ENCODE data around the gene BFSP1. TPM values are rescaled to one million over a fixed set of nuclear protein-coding genes. Genes with fewer than 3 reads are reported as not detected.
A peak's percentile ranks its signal among the peaks of the same experiment; 100 is the strongest.

Gene BFSP1
- total RNA-seq (2014; rRNA removed; shearing (Covaris generic)) (4.9 and 5.0 TPM in 2 replicates), polyA plus RNA-seq (2016; fragmentation: Nextera tagmentation; extraction: Ambion mirVana) (2.7 and 3.1 TPM in 2 replicates)
- long read RNA-seq, partial matches to known transcripts, result 0 of 4 reads
- long read RNA-seq, other reads (novel, unspliced or antisense), result 1 of 4 reads

DNA sequence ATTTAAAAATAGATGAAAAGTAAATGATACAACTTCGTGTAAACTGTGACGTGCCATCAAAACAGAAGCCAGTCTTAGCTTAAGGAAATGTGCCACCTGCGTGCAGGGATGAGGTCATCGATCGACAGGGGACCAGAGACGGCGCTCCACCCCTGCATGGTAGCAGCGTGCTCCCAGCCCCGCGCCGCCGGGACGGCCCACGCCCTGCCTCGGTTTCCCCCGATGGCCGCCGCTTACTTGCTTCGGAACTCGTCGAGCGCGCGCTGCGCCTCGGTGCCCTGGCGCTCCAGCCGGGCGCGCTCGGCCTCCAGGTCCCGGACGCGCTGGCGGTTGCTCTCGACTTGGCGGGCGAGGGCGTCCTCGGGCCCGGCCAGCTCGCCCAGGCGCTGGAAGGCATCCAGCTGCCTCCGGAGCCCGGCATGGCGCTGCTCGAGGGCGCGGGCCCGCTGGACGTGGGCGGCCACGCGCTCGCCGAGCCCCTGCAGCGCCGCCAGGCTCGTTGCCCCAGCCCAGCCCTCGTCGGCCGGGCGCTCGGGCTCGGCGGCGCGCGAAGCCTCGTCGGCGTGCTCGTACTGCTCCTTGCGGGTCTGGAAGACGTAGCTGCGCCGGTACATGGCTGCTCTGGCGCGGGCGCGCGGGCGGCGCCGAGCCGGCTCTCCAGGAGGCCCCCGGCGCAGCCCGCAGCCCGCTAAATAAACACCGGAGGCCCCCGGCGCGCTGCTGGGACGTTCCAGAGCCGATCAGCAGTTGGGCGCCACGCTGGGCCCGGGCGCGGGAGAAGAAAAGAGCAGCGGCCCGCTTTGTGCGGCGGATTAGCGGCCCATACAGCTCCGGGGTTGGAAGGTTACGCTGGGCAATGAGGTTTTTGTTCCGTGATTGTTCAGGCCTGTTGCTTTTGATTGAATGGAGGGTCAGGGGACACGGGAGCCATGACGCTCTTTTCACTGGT is at the start of gene BFSP1:
BFSP1 (minus strand) TSS at position 664 of the 949 bp plus-strand sequence; CDS start at position 614, 50 bp downstream.
- Histone ChIP-seq H3K4me2 (peak within 1 kb of the TSS; percentile 76), H3F3A (replicated peaks; ENCODE audit: low read depth) (peaks cover 11% of the 10 kb centered on the region), H3K79me2 (replicated peaks; ENCODE audit: insufficient read depth) (no peaks in the 10 kb centered on the region), H3K27me3 (ENCODE audit: insufficient read depth) (peaks cover 23% of the 10 kb centered on the region), H3K27ac (ENCODE audit: low read depth) (0 out of 2 replicates have a peak within 1 kb of the TSS, but pooled peaks have one; percentile 7), H3K9me2 (ENCODE audit: insufficient read depth) (no peaks in the 10 kb centered on the region), H3K4me1 (ENCODE audit: insufficient read depth) (peaks cover 16% of the 10 kb centered on the region), H3K4me3 (peak within 1 kb of the TSS; percentile 56), H3K36me3 (ENCODE audit: insufficient read depth) (no peaks in the 10 kb centered on the region), H4K20me1 (replicated peaks; ENCODE audit: insufficient read depth) (no peaks in the 10 kb centered on the region), H2AFZ (peak within 1 kb of the TSS; percentile 25; the same call in 1 of the 2 replicates)
- Mint-ChIP-seq H3K27me3 (ENCODE audit: insufficient read depth, low read depth, poor library complexity) (peaks cover 10% of the 10 kb centered on the region), H3K9me3 (no peaks in the 10 kb centered on the region; the same call in 2 of the 3 replicates), H3K4me3 (peak within 1 kb of the TSS; percentile 86), H3K36me3 (ENCODE audit: low read depth) (no peaks in the 10 kb centered on the region), H3K27ac (peak within 1 kb of the TSS; percentile 88), H3K4me1 (peaks cover 14% of the 10 kb centered on the region)
- DNase-seq (ENCODE audit: low spot score), result peak; percentile 88
- peak; percentile 89 for ATAC-seq
- TF ChIP-seq ZNF331 (CRISPR knock-in tag; IDR thresholded peaks at IDR 0.05; ENCODE audit: low read depth), result no peak
- TF ChIP-seq POLR2AphosphoS5 (IDR thresholded peaks at IDR 0.05; ENCODE audit: low read depth), result peak; percentile 35; the same call in 1 of the 2 replicates
- TF ChIP-seq JUNB (IDR thresholded peaks at IDR 0.05; ENCODE audit: unreplicated experiment), result no peak
- TF ChIP-seq, protein P1, sequence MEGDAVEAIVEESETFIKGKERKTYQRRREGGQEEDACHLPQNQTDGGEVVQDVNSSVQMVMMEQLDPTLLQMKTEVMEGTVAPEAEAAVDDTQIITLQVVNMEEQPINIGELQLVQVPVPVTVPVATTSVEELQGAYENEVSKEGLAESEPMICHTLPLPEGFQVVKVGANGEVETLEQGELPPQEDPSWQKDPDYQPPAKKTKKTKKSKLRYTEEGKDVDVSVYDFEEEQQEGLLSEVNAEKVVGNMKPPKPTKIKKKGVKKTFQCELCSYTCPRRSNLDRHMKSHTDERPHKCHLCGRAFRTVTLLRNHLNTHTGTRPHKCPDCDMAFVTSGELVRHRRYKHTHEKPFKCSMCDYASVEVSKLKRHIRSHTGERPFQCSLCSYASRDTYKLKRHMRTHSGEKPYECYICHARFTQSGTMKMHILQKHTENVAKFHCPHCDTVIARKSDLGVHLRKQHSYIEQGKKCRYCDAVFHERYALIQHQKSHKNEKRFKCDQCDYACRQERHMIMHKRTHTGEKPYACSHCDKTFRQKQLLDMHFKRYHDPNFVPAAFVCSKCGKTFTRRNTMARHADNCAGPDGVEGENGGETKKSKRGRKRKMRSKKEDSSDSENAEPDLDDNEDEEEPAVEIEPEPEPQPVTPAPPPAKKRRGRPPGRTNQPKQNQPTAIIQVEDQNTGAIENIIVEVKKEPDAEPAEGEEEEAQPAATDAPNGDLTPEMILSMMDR (conservative IDR thresholded peaks at IDR 0.05; ENCODE audit: low read depth in 2 of 2), result no peak
- no peak for TF ChIP-seq NANOG (IDR thresholded peaks at IDR 0.05; ENCODE audit: borderline replicate concordance)
- no peak for TF ChIP-seq ZNF114 (CRISPR knock-in tag; IDR thresholded peaks at IDR 0.05)
- peak; percentile 23; the same call in 1 of the 2 replicates for TF ChIP-seq CREB1 (CRISPR knock-in tag; IDR thresholded peaks at IDR 0.05; ENCODE audit: low read depth)
- TF ChIP-seq EZH2 (IDR thresholded peaks at IDR 0.05; ENCODE audit: low read depth, unreplicated experiment), result no peak
- TF ChIP-seq, protein P2, sequence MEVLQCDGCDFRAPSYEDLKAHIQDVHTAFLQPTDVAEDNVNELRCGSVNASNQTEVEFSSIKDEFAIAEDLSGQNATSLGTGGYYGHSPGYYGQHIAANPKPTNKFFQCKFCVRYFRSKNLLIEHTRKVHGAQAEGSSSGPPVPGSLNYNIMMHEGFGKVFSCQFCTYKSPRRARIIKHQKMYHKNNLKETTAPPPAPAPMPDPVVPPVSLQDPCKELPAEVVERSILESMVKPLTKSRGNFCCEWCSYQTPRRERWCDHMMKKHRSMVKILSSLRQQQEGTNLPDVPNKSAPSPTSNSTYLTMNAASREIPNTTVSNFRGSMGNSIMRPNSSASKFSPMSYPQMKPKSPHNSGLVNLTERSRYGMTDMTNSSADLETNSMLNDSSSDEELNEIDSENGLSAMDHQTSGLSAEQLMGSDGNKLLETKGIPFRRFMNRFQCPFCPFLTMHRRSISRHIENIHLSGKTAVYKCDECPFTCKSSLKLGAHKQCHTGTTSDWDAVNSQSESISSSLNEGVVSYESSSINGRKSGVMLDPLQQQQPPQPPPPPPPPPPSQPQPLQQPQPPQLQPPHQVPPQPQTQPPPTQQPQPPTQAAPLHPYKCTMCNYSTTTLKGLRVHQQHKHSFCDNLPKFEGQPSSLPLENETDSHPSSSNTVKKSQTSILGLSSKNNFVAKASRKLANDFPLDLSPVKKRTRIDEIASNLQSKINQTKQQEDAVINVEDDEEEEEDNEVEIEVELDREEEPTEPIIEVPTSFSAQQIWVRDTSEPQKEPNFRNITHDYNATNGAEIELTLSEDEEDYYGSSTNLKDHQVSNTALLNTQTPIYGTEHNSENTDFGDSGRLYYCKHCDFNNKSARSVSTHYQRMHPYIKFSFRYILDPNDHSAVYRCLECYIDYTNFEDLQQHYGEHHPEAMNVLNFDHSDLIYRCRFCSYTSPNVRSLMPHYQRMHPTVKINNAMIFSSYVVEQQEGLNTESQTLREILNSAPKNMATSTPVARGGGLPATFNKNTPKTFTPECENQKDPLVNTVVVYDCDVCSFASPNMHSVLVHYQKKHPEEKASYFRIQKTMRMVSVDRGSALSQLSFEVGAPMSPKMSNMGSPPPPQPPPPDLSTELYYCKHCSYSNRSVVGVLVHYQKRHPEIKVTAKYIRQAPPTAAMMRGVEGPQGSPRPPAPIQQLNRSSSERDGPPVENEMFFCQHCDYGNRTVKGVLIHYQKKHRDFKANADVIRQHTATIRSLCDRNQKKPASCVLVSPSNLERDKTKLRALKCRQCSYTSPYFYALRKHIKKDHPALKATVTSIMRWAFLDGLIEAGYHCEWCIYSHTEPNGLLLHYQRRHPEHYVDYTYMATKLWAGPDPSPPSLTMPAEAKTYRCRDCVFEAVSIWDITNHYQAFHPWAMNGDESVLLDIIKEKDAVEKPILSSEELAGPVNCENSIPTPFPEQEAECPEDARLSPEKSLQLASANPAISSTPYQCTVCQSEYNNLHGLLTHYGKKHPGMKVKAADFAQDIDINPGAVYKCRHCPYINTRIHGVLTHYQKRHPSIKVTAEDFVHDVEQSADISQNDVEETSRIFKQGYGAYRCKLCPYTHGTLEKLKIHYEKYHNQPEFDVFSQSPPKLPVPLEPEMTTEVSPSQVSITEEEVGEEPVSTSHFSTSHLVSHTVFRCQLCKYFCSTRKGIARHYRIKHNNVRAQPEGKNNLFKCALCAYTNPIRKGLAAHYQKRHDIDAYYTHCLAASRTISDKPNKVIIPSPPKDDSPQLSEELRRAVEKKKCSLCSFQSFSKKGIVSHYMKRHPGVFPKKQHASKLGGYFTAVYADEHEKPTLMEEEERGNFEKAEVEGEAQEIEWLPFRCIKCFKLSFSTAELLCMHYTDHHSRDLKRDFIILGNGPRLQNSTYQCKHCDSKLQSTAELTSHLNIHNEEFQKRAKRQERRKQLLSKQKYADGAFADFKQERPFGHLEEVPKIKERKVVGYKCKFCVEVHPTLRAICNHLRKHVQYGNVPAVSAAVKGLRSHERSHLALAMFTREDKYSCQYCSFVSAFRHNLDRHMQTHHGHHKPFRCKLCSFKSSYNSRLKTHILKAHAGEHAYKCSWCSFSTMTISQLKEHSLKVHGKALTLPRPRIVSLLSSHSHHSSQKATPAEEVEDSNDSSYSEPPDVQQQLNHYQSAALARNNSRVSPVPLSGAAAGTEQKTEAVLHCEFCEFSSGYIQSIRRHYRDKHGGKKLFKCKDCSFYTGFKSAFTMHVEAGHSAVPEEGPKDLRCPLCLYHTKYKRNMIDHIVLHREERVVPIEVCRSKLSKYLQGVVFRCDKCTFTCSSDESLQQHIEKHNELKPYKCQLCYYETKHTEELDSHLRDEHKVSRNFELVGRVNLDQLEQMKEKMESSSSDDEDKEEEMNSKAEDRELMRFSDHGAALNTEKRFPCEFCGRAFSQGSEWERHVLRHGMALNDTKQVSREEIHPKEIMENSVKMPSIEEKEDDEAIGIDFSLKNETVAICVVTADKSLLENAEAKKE (CRISPR knock-in tag; IDR thresholded peaks at IDR 0.05), result no peak
- TF ChIP-seq STAT1 (IDR thresholded peaks at IDR 0.05; ENCODE audit: unreplicated experiment), result no peak
- TF ChIP-seq EZH2phosphoT487 (IDR thresholded peaks at IDR 0.05; ENCODE audit: unreplicated experiment), result no peak
- TF ChIP-seq, protein P3, sequence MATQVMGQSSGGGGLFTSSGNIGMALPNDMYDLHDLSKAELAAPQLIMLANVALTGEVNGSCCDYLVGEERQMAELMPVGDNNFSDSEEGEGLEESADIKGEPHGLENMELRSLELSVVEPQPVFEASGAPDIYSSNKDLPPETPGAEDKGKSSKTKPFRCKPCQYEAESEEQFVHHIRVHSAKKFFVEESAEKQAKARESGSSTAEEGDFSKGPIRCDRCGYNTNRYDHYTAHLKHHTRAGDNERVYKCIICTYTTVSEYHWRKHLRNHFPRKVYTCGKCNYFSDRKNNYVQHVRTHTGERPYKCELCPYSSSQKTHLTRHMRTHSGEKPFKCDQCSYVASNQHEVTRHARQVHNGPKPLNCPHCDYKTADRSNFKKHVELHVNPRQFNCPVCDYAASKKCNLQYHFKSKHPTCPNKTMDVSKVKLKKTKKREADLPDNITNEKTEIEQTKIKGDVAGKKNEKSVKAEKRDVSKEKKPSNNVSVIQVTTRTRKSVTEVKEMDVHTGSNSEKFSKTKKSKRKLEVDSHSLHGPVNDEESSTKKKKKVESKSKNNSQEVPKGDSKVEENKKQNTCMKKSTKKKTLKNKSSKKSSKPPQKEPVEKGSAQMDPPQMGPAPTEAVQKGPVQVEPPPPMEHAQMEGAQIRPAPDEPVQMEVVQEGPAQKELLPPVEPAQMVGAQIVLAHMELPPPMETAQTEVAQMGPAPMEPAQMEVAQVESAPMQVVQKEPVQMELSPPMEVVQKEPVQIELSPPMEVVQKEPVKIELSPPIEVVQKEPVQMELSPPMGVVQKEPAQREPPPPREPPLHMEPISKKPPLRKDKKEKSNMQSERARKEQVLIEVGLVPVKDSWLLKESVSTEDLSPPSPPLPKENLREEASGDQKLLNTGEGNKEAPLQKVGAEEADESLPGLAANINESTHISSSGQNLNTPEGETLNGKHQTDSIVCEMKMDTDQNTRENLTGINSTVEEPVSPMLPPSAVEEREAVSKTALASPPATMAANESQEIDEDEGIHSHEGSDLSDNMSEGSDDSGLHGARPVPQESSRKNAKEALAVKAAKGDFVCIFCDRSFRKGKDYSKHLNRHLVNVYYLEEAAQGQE (IDR thresholded peaks at IDR 0.05; ENCODE audit: unreplicated experiment), result no peak
